HG02938 (cell line): ENCODE measurements around the gene PCDHGA2.
A peak's percentile ranks its signal among the peaks of the same experiment; 100 is the strongest.
"Not testable (repeated sequence)": the region's sequence is repeated elsewhere in the genome, so short reads cannot be mapped to it uniquely, and the experiment has no call there.

ENCODE experiments used
- ATAC-seq: cut with Tn5 transposase; IDR thresholded peaks from one replicate; pipeline ENCODE4 v1.9.1; 2021; ENCODE audit warnings: mild to moderate bottlenecking, moderate library complexity; ENCODE audit not compliant: unreplicated experiment

Gene PCDHGA2

GRCh38 chr5:141346017-141346416 lies 7.5 kb downstream of the PCDHGA2 start:
- not testable (repeated sequence) for ATAC-seq

GRCh38 chr5:141349917-141350619 lies 11.5 kb downstream of the PCDHGA2 start, which contains the start of gene PCDHGB1:
Gene PCDHGB1, plus strand, starts transcription at chr5:141350099. Its CDS starts 162 bp downstream, at chr5:141350261.
- peak; percentile 83 for ATAC-seq

DNA sequence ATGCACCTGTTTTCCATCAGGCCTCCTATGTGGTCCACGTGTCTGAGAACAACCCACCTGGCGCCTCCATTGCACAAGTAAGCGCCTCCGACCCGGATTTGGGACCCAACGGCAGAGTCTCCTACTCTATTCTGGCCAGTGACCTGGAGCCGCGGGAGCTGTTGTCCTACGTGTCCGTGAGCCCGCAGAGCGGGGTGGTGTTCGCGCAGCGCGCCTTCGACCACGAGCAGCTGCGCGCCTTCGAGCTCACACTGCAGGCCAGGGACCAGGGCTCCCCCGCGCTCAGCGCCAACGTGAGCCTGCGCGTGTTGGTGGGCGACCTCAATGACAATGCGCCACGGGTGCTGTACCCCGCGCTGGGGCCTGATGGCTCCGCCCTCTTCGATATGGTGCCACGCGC lies 13.0 kb downstream of the PCDHGA2 start:
- no peak for ATAC-seq

DNA sequence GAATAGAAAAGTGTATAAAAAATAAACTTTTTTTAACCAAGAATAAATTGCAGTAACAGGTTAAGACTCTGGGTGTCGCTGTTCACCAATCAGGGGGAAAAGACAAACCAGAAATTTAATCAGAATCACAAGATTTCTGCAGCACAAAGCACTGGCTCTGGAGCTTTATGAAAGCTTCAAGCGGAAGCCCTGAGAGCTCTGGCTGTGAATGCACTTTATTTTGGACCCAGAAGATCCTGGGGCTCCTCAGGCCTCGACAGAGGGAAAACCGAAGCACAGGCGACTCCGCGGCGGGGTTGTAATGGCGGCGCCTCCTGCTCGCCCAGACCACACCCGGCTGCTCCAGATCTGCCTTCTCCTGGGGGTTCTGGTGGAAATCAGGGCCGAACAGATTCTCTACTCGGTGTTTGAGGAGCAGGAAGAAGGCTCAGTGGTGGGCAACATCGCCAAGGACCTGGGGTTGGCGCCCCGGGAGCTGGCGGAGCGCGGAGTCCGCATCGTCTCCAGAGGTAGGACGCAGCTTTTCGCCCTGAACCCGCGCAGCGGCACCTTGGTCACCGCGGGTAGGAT lies 16.4 kb downstream of the PCDHGA2 start, which contains the start of gene PCDHGA4:
PCDHGA4 (plus strand) TSS at position 122 of the 570 bp plus-strand sequence; CDS start at position 209, 87 bp downstream.
- no peak for ATAC-seq

DNA sequence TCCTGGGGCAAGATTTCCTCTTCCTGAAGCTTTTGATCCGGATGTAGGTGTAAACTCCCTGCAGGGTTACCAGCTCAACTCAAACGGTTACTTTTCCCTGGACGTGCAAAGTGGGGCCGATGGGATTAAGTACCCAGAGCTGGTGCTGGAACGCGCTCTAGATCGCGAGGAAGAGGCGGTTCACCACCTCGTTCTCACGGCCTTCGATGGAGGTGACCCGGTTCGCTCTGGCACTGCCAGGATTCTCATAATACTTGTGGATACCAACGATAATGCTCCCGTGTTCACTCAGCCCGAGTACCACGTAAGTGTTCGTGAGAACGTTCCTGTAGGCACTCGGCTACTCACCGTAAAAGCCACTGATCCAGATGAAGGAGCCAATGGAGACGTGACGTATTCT lies 17.1 kb downstream of the PCDHGA2 start:
- ATAC-seq = no peak

- no peak for ATAC-seq
These were observed 17.6 kb downstream of the PCDHGA2 start for GRCh38 chr5:141356133-141356532.

DNA sequence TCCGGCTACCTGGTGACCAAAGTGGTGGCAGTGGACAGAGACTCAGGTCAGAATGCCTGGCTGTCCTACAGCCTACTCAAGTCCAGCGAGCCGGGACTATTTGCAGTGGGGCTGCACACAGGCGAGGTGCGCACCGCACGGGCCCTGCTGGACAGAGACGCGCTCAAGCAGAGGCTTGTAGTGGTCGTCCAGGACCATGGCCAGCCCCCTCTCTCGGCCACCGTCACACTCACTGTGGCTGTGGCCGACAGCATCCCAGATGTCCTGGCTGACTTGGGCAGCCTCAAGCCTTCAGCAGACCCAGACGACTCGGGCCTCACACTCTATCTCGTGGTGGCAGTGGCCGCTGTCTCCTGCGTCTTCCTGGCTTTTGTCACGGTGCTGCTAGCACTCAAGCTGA lies 18.4 kb downstream of the PCDHGA2 start:
- ATAC-seq = no peak

DNA sequence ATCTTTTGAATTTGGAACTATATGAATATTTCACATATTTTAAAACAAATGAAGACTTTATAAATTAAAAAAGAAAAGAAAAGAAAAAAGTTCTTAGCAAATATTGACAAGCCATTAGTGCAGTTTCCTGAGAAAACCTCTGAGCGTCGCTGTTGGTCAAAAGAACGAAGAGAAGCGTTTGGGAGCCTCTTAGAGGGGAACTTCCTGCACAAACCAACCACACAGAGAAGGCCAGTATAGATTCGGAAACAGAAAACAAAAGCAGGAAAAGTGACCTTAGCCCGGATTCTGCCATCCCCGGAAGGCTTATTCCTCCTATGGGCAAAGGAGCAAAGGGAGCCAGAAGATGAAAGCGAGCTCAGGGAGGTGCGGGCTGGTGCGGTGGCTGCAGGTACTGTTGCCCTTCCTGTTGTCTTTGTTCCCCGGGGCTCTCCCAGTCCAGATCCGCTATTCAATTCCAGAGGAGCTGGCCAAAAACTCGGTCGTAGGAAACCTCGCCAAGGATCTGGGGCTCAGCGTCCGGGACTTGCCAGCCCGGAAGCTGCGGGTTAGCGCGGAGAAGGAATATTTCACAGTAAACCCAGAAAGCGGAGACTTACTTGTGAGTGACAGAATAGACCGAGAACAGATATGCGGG lies 21.3 kb downstream of the PCDHGA2 start, which contains the start of gene PCDHGB2:
PCDHGB2 (plus strand) TSS at position 205 of the 637 bp plus-strand sequence; CDS start at position 347, 142 bp downstream.
- ATAC-seq = peak; percentile 78

DNA sequence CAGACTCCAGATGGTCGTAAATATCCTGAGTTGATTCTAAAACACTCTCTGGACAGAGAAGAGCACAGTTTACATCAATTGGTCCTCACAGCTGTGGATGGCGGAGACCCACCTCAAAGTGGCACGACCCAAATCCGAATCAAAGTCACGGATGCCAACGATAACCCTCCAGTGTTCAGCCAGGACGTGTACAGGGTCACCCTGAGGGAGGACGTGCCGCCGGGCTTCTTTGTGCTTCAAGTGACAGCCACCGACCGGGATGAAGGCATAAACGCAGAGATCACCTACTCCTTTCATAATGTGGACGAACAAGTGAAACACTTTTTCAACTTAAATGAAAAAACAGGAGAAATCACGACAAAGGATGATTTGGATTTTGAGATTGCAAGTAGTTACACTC lies 22.1 kb downstream of the PCDHGA2 start:
- ATAC-seq = no peak

DNA sequence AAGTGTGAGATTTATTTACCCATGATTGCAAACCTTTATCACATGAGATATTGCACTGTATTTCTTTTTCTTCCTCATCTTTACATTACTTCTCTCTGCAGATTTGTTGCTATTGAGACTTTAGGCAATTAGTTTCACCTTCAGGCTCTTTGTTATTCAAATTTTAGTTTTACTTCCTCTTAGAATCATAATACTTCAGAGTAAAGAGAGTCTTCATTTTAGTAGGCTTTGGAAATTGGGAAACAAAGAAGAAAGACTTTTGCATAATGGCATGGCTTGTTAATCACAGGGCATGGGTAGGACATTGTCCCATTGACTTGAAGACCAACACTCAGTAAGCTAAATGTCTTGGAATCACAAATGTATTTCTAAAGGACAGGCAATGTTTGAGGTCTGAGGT lies 24.2 kb downstream of the PCDHGA2 start:
- no peak for ATAC-seq

DNA sequence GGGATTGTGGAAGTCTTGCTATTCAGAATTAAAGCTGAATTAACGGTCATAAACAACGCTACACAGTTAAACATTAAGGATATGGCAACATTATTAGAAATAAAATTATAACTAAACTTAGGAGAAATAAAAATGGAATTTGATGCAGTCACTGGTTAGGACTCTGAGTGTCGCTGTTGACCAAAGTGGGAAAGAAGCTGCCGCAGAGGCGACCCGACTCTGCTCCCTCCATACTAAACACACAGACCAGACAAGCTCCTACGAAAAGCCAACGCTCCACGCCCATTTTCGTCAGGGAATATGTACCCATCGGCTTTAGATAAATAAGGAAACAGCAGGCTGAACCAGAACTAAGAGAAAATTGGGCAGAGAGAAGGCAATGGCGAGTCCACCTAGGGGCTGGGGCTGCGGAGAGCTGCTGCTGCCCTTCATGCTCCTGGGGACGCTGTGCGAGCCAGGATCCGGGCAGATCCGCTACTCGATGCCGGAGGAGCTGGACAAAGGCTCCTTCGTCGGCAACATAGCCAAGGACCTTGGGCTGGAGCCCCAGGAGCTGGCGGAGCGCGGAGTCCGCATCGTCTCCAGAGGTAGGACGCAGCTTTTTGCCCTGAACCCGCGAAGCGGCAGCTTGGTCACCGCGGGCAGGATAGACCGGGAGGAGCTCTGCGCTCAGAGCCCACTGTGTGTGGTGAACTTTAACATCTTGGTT lies 25.5 kb downstream of the PCDHGA2 start, which contains the start of gene PCDHGA5:
PCDHGA5 (plus strand) TSS at position 211 of the 709 bp plus-strand sequence; CDS start at position 380, 169 bp downstream.
- ATAC-seq = no peak

- no peak for ATAC-seq
These were observed 27.7 kb downstream of the PCDHGA2 start for GRCh38 chr5:141366016-141366896.

DNA sequence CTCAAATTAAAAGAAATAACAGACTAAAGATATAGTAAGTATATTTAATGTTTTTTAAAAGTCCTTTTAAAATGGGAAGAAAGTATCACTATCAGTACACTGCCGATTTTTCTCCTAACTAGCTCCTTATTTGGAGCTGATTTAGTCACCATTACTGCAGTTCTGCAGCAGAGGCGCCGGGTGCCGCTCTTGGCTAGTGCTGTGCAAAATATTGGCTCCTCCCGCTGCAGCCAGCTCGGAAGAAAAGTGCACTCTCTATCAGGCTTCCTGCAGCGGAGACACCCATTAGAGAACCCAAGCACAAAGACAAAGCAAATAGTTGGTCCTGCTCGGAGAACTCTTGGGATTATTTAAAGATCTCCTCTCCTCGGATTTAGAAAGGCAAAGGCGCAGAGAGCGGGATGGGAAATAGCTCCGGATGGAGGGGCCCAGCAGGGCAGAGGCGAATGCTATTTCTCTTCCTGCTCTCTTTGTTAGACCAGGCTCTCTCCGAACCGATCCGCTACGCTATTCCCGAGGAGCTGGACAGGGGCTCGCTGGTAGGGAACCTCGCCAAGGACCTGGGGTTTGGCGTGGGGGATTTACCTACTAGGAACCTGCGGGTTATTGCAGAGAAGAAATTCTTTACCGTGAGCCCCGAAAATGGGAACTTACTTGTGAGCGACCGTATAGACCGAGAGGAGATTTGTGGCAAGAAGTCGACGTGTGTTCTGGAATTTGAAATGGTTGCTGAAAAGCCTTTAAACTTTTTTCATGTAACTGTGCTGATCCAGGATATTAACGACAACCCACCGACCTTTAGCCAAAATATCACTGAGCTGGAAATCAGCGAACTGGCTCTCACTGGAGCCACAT lies 31.7 kb downstream of the PCDHGA2 start, which contains the start of gene PCDHGB3:
PCDHGB3 (plus strand) TSS at position 249 of the 855 bp plus-strand sequence; CDS start at position 402, 153 bp downstream.
- ATAC-seq = peak; percentile 64

GRCh38 chr5:141371572-141372475 lies 33.3 kb downstream of the PCDHGA2 start:
- ATAC-seq = no peak

GRCh38 chr5:141373673-141374317 lies 35.2 kb downstream of the PCDHGA2 start, which contains the start of gene PCDHGA6:
Gene PCDHGA6, plus strand, starts transcription at chr5:141373891. Its CDS starts 193 bp downstream, at chr5:141374084.
- ATAC-seq = no peak

GRCh38 chr5:141374627-141375026 lies 36.1 kb downstream of the PCDHGA2 start:
- ATAC-seq = no peak

DNA sequence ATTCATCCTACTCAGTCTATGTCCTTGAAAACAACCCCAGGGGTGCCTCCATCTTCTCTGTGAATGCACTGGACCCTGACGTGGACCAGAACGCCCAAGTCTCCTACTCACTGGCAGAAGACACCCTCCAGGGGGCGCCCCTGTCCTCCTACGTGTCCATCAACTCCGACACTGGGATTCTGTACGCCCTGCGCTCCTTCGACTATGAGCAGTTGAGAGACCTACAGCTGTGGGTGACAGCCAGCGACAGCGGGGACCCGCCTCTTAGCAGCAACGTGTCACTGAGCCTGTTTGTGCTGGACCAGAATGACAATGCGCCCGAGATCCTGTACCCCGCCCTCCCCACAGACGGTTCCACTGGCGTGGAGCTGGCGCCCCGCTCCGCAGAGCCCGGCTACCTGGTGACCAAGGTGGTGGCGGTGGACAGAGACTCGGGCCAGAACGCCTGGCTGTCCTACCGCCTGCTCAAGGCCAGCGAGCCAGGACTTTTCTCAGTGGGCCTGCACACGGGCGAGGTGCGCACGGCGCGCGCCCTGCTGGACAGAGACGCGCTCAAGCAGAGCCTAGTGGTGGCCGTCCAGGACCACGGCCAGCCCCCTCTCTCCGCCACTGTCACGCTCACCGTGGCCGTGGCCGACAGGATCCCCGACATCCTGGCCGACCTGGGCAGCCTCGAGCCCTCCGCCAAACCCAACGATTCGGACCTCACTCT lies 37.0 kb downstream of the PCDHGA2 start:
- not testable (repeated sequence) for ATAC-seq
